GM18511 (cell line): Measurements from ENCODE around the gene MRPL4.

Source experiments
- ATAC-seq: cut with Tn5 transposase; IDR thresholded peaks from one replicate; pipeline ENCODE4 v1.9.1; 2021; ENCODE audit warnings: mild to moderate bottlenecking, moderate library complexity; ENCODE audit not compliant: unreplicated experiment

Gene MRPL4

DNA sequence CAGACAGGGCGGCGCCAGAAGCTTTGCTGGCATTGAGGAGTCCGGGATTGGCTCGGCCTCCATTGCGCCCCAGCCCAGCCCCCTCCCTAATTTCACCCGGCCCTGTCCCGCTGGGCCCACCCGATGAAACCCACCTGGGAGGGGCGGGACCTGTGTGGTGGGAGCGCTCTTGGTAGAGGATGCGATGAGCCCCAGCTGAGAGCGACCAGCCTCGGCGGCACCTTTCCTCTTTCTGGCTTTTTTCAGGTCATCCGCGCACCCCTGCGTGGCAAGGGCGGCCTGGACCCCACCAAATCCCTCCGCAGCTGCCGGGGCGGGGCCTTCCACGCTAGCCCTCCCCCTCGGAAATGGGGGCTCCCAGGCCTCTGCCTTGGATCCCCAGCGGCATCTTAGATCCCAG is 57.4 kb downstream of the MRPL4 start, which contains the start of gene ZGLP1:
TSS of gene ZGLP1 (minus strand) at position 393 of the 400 bp plus-strand sequence.
- no peak for ATAC-seq
